D721Med (cell line): ENCODE data around the gene ASF1A.

Source experiments
- DNase-seq: peaks from one replicate; pipeline ENCODE4 v3.0.0; 2011; ENCODE audit warnings: low spot score; ENCODE audit not compliant: insufficient read length
- FAIRE-seq: peaks from 2 replicates; lab custom pipeline; 2011; peaks lifted over from hg19 to GRCh38; lab: Jason Lieb, UNC
- TF ChIP-seq, protein P1 (sequence below): IDR thresholded peaks from 2 replicates; pipeline ENCODE4 v1.5.1; 2012; ENCODE audit warnings: mild to moderate bottlenecking, control low read depth; ENCODE audit not compliant: insufficient read depth; ENCODE audit errors: missing control alignments

The ASF1A gene

GRCh38 chr6:118892355-118892991 is 1.5 kb upstream of the ASF1A start:
- TF ChIP-seq, protein P1, sequence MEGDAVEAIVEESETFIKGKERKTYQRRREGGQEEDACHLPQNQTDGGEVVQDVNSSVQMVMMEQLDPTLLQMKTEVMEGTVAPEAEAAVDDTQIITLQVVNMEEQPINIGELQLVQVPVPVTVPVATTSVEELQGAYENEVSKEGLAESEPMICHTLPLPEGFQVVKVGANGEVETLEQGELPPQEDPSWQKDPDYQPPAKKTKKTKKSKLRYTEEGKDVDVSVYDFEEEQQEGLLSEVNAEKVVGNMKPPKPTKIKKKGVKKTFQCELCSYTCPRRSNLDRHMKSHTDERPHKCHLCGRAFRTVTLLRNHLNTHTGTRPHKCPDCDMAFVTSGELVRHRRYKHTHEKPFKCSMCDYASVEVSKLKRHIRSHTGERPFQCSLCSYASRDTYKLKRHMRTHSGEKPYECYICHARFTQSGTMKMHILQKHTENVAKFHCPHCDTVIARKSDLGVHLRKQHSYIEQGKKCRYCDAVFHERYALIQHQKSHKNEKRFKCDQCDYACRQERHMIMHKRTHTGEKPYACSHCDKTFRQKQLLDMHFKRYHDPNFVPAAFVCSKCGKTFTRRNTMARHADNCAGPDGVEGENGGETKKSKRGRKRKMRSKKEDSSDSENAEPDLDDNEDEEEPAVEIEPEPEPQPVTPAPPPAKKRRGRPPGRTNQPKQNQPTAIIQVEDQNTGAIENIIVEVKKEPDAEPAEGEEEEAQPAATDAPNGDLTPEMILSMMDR: no peak
- no peak for FAIRE-seq
- DNase-seq: no peak

DNA sequence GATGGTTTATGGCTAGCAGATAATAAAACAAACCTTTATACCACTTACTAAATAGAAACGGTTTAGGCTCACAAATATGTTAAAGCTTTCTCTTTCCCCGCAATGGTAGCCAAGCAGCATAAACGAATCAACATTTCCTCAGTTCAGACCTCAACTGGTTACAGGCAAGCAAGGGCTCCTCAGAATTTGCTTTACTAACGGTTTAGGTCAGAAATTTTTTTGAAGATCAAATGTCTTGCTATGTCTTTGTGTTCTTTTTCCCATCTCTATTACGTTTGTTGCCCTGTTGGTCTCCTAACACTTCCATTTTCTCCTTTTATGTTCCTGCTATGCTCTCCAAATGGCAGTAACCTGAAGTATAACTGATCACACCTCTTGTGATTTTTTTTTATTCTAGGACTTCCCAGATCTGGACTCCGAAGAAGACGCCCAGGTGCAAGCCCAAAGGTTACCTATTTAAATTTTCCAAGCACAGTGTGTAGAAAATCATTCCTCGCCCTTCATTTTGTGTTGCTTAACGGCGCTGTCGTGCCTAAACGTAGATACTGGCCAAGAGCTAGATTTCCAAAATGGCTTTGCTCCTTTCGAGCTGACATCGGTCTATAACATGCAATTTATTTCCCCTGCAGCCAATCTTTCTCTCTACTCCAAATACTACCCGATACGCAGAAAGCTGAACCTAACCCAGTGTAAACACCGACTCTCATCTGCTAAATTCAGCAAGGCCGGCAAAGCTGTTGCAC is 717 bp upstream of the ASF1A start:
- FAIRE-seq: no peak

GRCh38 chr6:118894425-118895260 is 691 bp downstream of the ASF1A start:
- TF ChIP-seq, protein P1: no peak
- FAIRE-seq (no peak), DNase-seq (no peak)

More for the DNA sequence above, 717 bp upstream of the ASF1A start:
- TF ChIP-seq, protein P1: no peak
- DNase-seq: no peak

DNA sequence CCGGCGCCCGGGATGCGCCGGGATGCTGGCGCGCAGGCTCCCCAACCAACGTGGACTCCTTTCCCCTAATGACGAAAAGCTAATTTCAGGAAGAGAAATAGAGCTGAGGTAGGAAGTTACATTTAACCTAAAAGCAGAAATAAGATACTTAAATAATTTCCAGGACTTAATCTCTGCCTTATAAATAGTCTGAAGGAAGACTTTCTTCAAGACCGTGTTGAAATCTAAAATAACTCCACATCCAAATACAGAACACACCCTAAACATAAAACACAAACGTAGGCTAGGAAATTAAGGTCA is 1.3 kb downstream of the ASF1A start:
- TF ChIP-seq, protein P1: no peak
- DNase-seq: no peak
- FAIRE-seq: no peak

DNA sequence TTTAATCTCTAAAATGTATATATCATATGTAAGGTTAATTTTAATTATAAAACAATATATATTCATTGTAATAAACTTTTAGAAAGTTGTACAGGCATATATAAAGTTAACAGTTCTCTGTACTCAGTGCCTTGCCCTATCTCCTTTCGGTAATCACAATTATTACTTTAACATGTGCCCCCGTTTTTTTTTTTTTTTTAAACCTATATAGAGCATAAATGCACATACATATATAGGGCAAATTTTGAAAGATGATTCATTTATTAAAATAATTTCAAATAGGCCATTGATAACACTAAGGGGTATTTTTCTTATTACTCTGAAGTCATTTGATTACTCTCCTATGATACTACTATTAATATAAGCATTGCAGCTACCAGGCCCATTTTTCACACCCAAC is 1.9 kb downstream of the ASF1A start:
- FAIRE-seq (no peak), DNase-seq (no peak)
- TF ChIP-seq, protein P1: no peak

- TF ChIP-seq, protein P1: peak; percentile 20
- no peak for DNase-seq
- no peak for FAIRE-seq
Measured at GRCh38 chr6:118896339-118897136, 2.6 kb downstream of the ASF1A start.
